LoVo (cell line): Measurements from ENCODE around the gene C6orf15.
"Not testable (repeated sequence)": the region's sequence is repeated elsewhere in the genome, so short reads cannot be mapped to it uniquely, and the experiment has no call there.

Source experiments
- DNase-seq: peaks from one replicate; pipeline ENCODE4 v3.0.0-alpha.2; 2016; ENCODE audit warnings: low spot score

The C6orf15 gene

GRCh38 chr6:31067891-31068668 lies 44.3 kb downstream of the C6orf15 start:
- DNase-seq = not testable (repeated sequence)

GRCh38 chr6:31067028-31067427 lies 45.3 kb downstream of the C6orf15 start:
- DNase-seq = not testable (repeated sequence)

DNA sequence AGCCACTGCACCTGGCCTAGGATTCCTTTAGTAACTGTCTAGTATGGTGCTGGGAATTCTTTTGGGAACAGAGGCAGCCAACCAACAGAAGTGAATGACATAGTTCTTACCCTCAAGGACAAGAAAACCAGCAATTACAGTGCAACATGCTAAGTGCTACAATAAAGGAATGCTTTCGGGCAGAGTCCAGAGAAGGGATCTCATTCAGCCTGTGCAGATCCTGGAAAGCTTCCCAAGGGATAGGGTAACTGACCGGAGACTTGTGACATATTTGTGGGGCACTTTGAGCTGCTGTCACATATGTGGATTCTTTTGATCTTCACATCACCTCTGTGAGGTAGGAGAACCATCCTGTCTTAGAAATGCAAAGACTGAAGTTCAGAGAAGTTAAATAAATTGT lies 46.8 kb downstream of the C6orf15 start:
- no peak for DNase-seq

DNA sequence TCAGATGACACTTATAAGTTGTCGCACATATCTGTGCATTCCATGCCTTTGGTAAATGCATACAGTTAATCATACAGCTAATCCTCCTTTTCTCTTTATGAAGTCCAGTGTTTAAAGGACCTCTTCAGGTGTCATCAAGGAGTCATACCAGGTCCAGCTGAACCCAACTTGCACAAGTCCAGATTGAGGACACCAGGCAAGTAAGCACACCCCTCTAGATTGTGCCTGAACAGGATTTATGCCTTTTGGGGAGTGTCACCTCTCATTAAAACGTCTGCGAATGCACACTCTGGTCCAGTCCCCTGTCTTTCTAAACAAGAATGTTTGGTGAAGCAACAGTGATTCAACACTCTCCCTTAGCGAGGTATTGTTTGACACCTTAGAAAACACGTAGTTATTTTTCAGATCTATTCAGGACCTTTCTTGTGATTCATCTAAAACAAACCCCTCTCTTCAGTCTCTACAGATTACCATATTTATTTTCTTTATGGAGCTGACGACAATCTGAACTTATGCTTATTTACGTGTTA lies 48.4 kb downstream of the C6orf15 start:
- DNase-seq = no peak
